ENCODE data around the gene VWC2L. TPM values are rescaled to one million over a fixed set of nuclear protein-coding genes. Genes with fewer than 3 reads are reported as not detected.

VWC2L gene
- total RNA-seq, 4 donors from 2014 or later = not detected

DNA sequence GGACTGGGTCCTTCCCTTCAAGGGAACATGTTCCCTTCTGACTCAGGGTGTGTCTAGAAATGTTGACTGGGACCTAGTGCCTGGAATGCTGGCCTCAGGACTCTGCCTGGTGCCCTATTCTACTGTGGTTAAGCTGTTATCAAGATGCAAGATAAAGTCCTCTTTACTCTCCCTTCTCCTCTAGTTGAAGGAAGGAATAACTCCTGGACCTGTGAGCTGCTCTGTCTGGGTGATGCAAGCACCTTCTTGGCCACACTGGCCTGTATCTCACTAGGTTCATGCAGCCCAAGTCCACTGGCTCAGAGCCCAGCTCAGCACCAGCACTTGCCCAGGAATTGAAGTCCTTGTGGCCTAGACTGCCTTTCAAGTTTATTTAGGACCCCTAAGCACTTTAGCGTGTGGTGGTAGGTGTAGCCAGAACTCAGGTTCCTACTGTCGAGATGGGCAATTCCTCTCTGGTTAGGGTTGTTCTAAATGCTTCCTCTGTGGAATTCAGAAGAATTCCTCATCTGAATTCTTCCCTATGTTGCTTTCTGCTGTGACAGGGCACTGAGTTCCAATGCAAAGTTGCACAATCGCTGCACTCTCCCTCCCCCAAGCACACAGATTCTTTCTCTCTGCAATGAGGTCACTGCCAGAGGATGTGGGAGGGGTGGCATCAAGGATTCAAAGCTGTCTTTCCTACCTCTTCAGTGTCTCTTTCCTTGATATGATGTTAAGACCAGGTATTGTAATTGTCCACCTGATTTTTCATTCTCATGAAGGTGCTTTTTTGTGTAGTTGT lies 54.7 kb downstream of the VWC2L start:
- Histone ChIP-seq H3K4me1 (no peaks in the 10 kb centered on the region), H3K4me3 (no peak overlapping the region), H3K27me3 (no peaks in the 10 kb centered on the region), H3K27ac (no peak overlapping the region), H3K36me3 (no peaks in the 10 kb centered on the region), H3K9me3 (no peaks in the 10 kb centered on the region)
- no peak for DNase-seq
- WGBS, 2 donors = 68 to 80% methylated on average over 3 of the region's 3 CpGs
- intact Hi-C loops (cut with DNase I) = no loop called here
- no peak for TF ChIP-seq POLR2A (IDR thresholded peaks at IDR 0.05)
- TF ChIP-seq, protein P1, sequence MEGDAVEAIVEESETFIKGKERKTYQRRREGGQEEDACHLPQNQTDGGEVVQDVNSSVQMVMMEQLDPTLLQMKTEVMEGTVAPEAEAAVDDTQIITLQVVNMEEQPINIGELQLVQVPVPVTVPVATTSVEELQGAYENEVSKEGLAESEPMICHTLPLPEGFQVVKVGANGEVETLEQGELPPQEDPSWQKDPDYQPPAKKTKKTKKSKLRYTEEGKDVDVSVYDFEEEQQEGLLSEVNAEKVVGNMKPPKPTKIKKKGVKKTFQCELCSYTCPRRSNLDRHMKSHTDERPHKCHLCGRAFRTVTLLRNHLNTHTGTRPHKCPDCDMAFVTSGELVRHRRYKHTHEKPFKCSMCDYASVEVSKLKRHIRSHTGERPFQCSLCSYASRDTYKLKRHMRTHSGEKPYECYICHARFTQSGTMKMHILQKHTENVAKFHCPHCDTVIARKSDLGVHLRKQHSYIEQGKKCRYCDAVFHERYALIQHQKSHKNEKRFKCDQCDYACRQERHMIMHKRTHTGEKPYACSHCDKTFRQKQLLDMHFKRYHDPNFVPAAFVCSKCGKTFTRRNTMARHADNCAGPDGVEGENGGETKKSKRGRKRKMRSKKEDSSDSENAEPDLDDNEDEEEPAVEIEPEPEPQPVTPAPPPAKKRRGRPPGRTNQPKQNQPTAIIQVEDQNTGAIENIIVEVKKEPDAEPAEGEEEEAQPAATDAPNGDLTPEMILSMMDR (IDR thresholded peaks at IDR 0.05) = no peak

DNA sequence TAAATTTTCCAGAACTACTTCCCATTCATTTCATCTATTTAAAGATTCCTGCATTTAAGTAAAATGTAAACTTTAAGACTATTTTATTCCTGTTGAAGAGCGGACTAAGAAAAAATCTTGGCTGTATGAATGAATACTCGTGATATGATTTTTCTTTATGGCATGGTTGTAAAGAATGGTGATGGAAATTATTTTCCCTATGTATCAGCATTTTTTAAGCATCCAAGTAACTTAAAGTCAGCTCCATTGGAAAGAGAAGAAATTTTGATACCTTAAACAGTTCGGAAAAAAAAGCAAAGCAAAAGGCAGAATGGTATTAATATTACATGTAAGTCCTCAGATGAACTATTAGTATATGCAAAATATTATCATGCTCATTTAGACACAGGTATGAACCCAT lies 58.9 kb downstream of the VWC2L start:
- no peak for TF ChIP-seq POLR2A (IDR thresholded peaks at IDR 0.05)
- TF ChIP-seq, protein P1 (IDR thresholded peaks at IDR 0.05) = no peak
- WGBS, 2 donors = 79 to 80% methylated on average over 3 of the region's 3 CpGs

DNA sequence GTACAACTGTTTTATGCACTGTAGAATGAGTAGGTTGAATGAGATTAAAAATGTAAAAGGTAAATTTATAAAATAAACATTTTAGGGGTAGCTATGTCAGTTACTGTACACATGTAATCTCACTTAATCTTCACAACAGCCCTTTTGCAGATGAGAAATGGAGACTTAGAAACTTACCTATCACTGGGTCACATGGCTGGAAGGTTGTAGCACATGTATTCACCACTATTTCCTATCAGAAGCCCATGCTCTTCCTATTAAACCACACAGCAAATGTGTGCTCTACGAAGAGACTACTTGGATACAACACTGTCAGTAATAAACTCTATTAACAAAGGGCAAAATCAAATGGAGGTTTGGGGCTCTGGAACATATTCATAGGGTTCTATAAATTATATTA lies 60.5 kb downstream of the VWC2L start:
- no peak for DNase-seq
- no peaks in the 10 kb centered on the region for H3K4me1 ChIP-seq
- TF ChIP-seq, protein P1 (IDR thresholded peaks at IDR 0.05) = no peak
- TF ChIP-seq POLR2A (IDR thresholded peaks at IDR 0.05) = no peak
- no peaks in the 10 kb centered on the region for H3K27me3 ChIP-seq
- 75 to 100% methylated on average over 1 of the region's 1 CpG for WGBS, 2 donors
- no peak overlapping the region for H3K4me3 ChIP-seq
- intact Hi-C loops (cut with DNase I) = no loop called here
- H3K27ac ChIP-seq = no peak overlapping the region
- no peaks in the 10 kb centered on the region for H3K9me3 ChIP-seq
- H3K36me3 ChIP-seq = no peaks in the 10 kb centered on the region

More for the DNA sequence above, 58.9 kb downstream of the VWC2L start:
- H3K9me3 ChIP-seq = no peaks in the 10 kb centered on the region
- DNase-seq = no peak
- H3K36me3 ChIP-seq = no peaks in the 10 kb centered on the region
- intact Hi-C loops (cut with DNase I) = no loop called here
- no peaks in the 10 kb centered on the region for H3K4me1 ChIP-seq
- no peak overlapping the region for H3K4me3 ChIP-seq
- no peak overlapping the region for H3K27ac ChIP-seq
- H3K27me3 ChIP-seq = no peaks in the 10 kb centered on the region

DNA sequence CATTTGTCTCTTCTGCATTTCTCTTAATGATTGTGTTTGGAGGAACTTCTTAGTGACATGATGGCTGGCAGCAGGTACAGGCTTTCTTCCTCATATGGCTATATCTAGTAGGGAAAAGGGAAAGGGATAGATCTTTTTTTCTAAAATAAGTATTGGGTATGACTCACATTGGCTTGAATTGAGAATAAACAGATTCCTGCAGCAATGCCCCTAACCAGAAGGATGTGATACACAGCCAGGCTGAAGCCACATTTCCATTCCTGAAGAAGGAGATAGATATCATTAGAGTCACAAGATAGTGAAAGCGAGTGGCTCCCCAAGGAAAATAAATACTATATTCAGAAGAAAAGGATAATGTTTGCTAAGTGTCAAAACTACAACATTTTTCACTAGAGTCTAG lies 61.1 kb downstream of the VWC2L start:
- intact Hi-C loops (cut with DNase I) = no loop called here
- WGBS, 2 donors = 75 to 88% methylated on average over 1 of the region's 1 CpG

DNA sequence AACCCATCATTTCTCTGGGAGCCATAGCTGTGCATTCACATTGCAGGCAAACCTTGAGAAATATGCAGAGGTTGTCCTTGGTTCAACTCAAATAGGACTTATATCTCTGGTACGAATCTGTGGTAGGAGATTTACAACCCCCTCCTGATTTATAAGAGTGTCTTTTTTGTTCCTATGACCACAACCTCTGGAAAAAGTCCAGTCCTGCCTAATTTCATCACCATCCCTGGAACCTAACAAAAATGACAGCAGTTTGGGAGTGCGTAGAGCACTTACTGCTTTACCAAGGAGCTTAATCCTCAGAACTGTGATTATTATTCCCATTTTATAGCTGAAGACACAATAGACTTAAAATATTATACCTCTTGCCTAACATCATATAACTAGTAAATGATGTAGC lies 66.5 kb downstream of the VWC2L start:
- DNase-seq = no peak
- H3K27ac ChIP-seq = no peak overlapping the region
- 71 to 88% methylated on average over 2 of the region's 2 CpGs for WGBS, 2 donors
- H3K27me3 ChIP-seq = no peaks in the 10 kb centered on the region
- H3K9me3 ChIP-seq = no peaks in the 10 kb centered on the region
- intact Hi-C loops (cut with DNase I) = no loop called here
- H3K36me3 ChIP-seq = no peaks in the 10 kb centered on the region
- TF ChIP-seq POLR2A (IDR thresholded peaks at IDR 0.05) = no peak
- TF ChIP-seq, protein P1 (IDR thresholded peaks at IDR 0.05) = no peak
- H3K4me3 ChIP-seq = no peak overlapping the region
- H3K4me1 ChIP-seq = no peaks in the 10 kb centered on the region

More for the DNA sequence above, 61.1 kb downstream of the VWC2L start:
- H3K27me3 ChIP-seq = no peaks in the 10 kb centered on the region
- H3K4me1 ChIP-seq = no peaks in the 10 kb centered on the region
- TF ChIP-seq, protein P1 (IDR thresholded peaks at IDR 0.05) = no peak
- TF ChIP-seq POLR2A (IDR thresholded peaks at IDR 0.05) = no peak
- no peak overlapping the region for H3K4me3 ChIP-seq
- no peak overlapping the region for H3K27ac ChIP-seq
- no peak for DNase-seq
- no peaks in the 10 kb centered on the region for H3K36me3 ChIP-seq
- H3K9me3 ChIP-seq = no peaks in the 10 kb centered on the region

All from esophagus squamous epithelium (tissue), 5 donors.